ENCODE results near the gene MOCS3. TPM values are rescaled to one million over a fixed set of nuclear protein-coding genes. Genes with fewer than 3 reads are reported as not detected.

MOCS3 gene
- total and polyA plus RNA-seq, 2 of the 13 experiments (the other 11 are each of a cell fraction or from before 2014, with no cell fraction given), result 3.7 to 8.4 TPM

DNA sequence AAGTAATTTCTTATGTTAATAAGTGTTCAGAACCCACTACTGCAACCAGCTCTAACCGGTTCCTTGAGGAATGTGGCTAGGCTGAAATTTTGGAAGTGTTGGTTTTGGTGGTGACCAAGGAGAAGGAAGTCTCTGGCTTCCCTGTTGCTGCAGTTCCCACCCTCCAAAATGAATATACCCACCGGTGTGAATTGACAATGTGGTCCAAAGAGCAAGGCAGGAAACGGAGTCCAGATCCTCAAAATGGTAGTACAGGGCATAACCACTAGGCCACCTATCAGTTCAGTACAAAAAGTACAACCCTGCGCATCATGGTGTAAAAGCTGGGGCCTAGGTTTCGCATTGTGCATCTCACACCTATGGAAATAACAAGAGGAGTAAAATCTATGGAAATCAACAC lies 30.1 kb upstream of the MOCS3 start:
- Histone ChIP-seq H3K27ac (ENCODE audit: extremely low read length, insufficient read depth, low read length) (no peak overlapping the region), H4K20me1 (ENCODE audit: insufficient read depth, low read length) (peaks cover 52% of the 10 kb centered on the region), H3K4me3 (replicated peaks in 1 of 3; ENCODE audit: insufficient read depth in 1 of 3, low read depth in 2 of 3, low read length in 3 of 3) (peak overlapping the region in 2 of 3 experiments; percentile 44 to 96; a peak in 1 of 6 replicates), H3K79me2 (ENCODE audit: insufficient read depth, low read length) (peaks cover 69% of the 10 kb centered on the region), H3K4me2 (ENCODE audit: low read depth, low read length) (peak overlapping the region; percentile 85), H3K4me1 (ENCODE audit: insufficient read depth, low read length) (peaks cover 40% of the 10 kb centered on the region), H3K27me3 (ENCODE audit: control insufficient read depth in 1 of 2, insufficient read depth in 2 of 2, low read length in 2 of 2) (no peaks in the 10 kb centered on the region), H3K36me3 (replicated peaks in 1 of 2; ENCODE audit: control insufficient read depth in 1 of 2, insufficient read depth in 2 of 2, low read length in 2 of 2) (peaks cover 14 to 45% of the 10 kb centered on the region in 2 experiments), H3K9me3 (ENCODE audit: low read length) (no peaks in the 10 kb centered on the region), H2AFZ (ENCODE audit: low read length) (no peak overlapping the region), H3K9ac (ENCODE audit: insufficient read depth, low read depth, low read length) (no peak overlapping the region)
- WGBS (ENCODE audit: low lambda C conversion rate), result 92% methylated on average over 5 of the region's 5 CpGs
- ChIA-PET CTCF (ENCODE audit: low intra/inter-chr PET ratio, low total read pairs) (interaction anchor here (2.1 to 4.7 kb wide), 3 partner anchors 110 to 138 kb away, joined by 15 to 62 read pairs (median 32); partner anchors contain the start of gene BCAS4), POLR2A (interaction anchor here (1.2 to 4.3 kb wide), 5 partner anchors 30 to 139 kb away, joined by 3 to 87 read pairs (median 26); partner anchors contain the start of genes BCAS4, DPM1 and MOCS3)
- no peak for FAIRE-seq
- no TSS peak for BruUV-seq (replicated peaks)
- in situ Hi-C loops (cut with HindIII; ENCODE audit: extremely low pct_ligation_motif_present, low pct_unique_long_range_greater_than_20kb), result no loop called here
- no peak for ATAC-seq
- intact Hi-C loops (cut with micrococcal nuclease; ENCODE audit: unreplicated experiment), result loop anchor here (2.0 to 5.0 kb wide), 2 partner anchors 28 to 71 kb away; no protein-coding TSS in a partner anchor
- TF ChIP-seq HMGA1 (CRISPR knock-in tag; conservative IDR thresholded peaks at IDR 0.05) (no peak), CC2D1A (CRISPR knock-in tag; IDR thresholded peaks at IDR 0.05) (0 out of 2 replicates have a peak, but pooled peaks have one; percentile 11), ZNF367 (CRISPR knock-in tag; IDR thresholded peaks at IDR 0.05; ENCODE audit: borderline replicate concordance) (0 out of 2 replicates have a peak, but pooled peaks have one; percentile 15), POLR2G (IDR thresholded peaks at IDR 0.05; ENCODE audit: low read depth, low read length) (peak; percentile 18; the same call in 1 of the 2 replicates)
- DNase-seq (ENCODE audit: low spot score), result no peak

DNA sequence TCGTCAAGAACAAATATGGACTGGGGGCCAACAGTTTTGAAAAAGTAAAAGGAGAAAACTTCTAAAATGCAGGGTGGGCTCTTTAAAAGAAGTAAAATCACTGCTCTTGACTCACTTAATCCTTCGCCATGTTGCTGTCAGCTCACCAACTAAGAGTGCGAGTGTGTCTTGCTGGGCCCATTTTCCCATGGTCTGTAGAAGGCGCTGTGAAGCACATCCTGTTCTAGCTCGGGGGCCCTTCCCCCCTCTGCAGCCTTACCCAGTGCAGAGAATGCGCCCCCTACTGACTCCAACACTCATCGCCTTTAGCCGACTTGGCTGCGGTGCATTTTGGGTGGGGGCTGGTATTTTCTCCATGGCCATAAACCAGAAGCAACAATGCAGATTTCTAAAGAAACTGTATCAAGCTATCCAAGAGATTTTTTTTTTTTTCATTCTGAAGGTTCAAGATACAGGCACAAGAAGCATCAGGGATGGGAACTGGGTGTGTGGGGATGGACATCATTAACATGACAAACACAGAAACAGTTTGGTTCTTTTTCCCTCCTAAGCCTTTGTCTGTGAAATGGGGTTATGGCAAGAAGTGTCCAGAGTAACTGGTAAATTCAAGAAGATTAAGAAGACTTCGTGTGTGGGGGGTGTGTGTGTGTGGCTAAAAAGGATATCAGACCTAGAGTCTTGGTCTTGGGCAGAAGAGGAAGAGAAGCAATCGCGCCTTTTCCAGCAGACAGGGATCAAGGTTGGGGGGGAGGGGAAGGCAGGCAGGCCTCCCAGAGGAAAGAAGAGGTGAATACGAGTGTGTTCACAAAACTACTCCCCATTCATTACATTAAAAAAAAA lies 29.1 kb upstream of the MOCS3 start:
- Histone ChIP-seq H3K4me2 (ENCODE audit: low read depth, low read length) (peak overlapping the region; percentile 85), H3K4me1 (ENCODE audit: insufficient read depth, low read length) (peaks cover 40% of the 10 kb centered on the region), H3K79me2 (ENCODE audit: insufficient read depth, low read length) (peaks cover 59% of the 10 kb centered on the region), H3K27me3 (ENCODE audit: control insufficient read depth in 1 of 2, insufficient read depth in 2 of 2, low read length in 2 of 2) (no peaks in the 10 kb centered on the region), H3K9me3 (ENCODE audit: low read length) (no peaks in the 10 kb centered on the region), H3K4me3 (replicated peaks in 1 of 3; ENCODE audit: insufficient read depth in 1 of 3, low read depth in 2 of 3, low read length in 3 of 3) (peak overlapping the region; percentile 82 to 97 (median 96)), H3K36me3 (replicated peaks in 1 of 2; ENCODE audit: control insufficient read depth in 1 of 2, insufficient read depth in 2 of 2, low read length in 2 of 2) (peaks cover 14 to 45% of the 10 kb centered on the region in 2 experiments), H3K9ac (ENCODE audit: insufficient read depth, low read depth, low read length) (peak overlapping the region; percentile 78), H4K20me1 (ENCODE audit: insufficient read depth, low read length) (peaks cover 47% of the 10 kb centered on the region), H3K27ac (ENCODE audit: extremely low read length, insufficient read depth, low read length) (peak overlapping the region; percentile 73), H2AFZ (ENCODE audit: low read length) (no peak overlapping the region)
- DNase-seq (ENCODE audit: low spot score), result peak; percentile 97
- ChIA-PET POLR2A (interaction anchor here (0.5 to 4.3 kb wide), 13 partner anchors 9 to 140 kb away, joined by 3 to 87 read pairs (median 5); partner anchors contain the start of genes BCAS4, DPM1 and MOCS3), CTCF (ENCODE audit: low intra/inter-chr PET ratio, low total read pairs) (interaction anchor here (1.0 to 4.7 kb wide), 6 partner anchors 9 to 139 kb away, joined by 3 to 62 read pairs (median 12); partner anchors contain the start of genes BCAS4, DPM1 and MOCS3)
- peak; percentile 87 for ATAC-seq
- no TSS peak for BruUV-seq (replicated peaks)
- in situ Hi-C loops (cut with HindIII; ENCODE audit: extremely low pct_ligation_motif_present, low pct_unique_long_range_greater_than_20kb), result loop anchor here (10.0 kb wide), 1 partner anchor 135 kb away; the partner anchor contains the start of gene BCAS4
- peak; percentile 81 for FAIRE-seq
- WGBS (ENCODE audit: low lambda C conversion rate), result 20% methylated on average over 13 of the region's 13 CpGs
- intact Hi-C loops (cut with micrococcal nuclease; ENCODE audit: unreplicated experiment), result loop anchor here (1.0 to 5.0 kb wide), 4 partner anchors 27 to 134 kb away; partner anchors contain the start of gene BCAS4
- TF ChIP-seq SIN3B (IDR thresholded peaks at IDR 0.05; ENCODE audit: low read length), result peak; percentile 78
- TF ChIP-seq ZSCAN29 (CRISPR knock-in tag; conservative IDR thresholded peaks at IDR 0.05), result peak; percentile 92
- TF ChIP-seq, protein P1, sequence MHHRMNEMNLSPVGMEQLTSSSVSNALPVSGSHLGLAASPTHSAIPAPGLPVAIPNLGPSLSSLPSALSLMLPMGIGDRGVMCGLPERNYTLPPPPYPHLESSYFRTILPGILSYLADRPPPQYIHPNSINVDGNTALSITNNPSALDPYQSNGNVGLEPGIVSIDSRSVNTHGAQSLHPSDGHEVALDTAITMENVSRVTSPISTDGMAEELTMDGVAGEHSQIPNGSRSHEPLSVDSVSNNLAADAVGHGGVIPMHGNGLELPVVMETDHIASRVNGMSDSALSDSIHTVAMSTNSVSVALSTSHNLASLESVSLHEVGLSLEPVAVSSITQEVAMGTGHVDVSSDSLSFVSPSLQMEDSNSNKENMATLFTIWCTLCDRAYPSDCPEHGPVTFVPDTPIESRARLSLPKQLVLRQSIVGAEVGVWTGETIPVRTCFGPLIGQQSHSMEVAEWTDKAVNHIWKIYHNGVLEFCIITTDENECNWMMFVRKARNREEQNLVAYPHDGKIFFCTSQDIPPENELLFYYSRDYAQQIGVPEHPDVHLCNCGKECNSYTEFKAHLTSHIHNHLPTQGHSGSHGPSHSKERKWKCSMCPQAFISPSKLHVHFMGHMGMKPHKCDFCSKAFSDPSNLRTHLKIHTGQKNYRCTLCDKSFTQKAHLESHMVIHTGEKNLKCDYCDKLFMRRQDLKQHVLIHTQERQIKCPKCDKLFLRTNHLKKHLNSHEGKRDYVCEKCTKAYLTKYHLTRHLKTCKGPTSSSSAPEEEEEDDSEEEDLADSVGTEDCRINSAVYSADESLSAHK (CRISPR knock-in tag; IDR thresholded peaks at IDR 0.05; ENCODE audit: borderline replicate concordance), result 0 out of 2 replicates have a peak, but pooled peaks have one; percentile 75
- peak; percentile 87 for TF ChIP-seq THAP11 (CRISPR knock-in tag; IDR thresholded peaks at IDR 0.05)
- TF ChIP-seq GABPA (IDR thresholded peaks at IDR 0.05; ENCODE audit: low read depth, low read length), result no peak
- TF ChIP-seq GABPA (CRISPR knock-in tag; IDR thresholded peaks at IDR 0.05; ENCODE audit: low read depth), result peak; percentile 86
- TF ChIP-seq HDAC6 (IDR thresholded peaks at IDR 0.05; ENCODE audit: low read depth, low read length), result no peak
- peak; percentile 78; the same call in 1 of the 2 replicates for TF ChIP-seq FOXC1 (CRISPR knock-in tag; IDR thresholded peaks at IDR 0.05; ENCODE audit: borderline replicate concordance)
- TF ChIP-seq, protein P2, sequence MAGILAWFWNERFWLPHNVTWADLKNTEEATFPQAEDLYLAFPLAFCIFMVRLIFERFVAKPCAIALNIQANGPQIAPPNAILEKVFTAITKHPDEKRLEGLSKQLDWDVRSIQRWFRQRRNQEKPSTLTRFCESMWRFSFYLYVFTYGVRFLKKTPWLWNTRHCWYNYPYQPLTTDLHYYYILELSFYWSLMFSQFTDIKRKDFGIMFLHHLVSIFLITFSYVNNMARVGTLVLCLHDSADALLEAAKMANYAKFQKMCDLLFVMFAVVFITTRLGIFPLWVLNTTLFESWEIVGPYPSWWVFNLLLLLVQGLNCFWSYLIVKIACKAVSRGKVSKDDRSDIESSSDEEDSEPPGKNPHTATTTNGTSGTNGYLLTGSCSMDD (CRISPR knock-in tag; IDR thresholded peaks at IDR 0.05), result no peak

Data from HepG2 (cell line).